Fibroblast of lung (primary cell): ENCODE results near the gene DCUN1D1. TPM values are rescaled to one million over a fixed set of nuclear protein-coding genes. Genes with fewer than 3 reads are reported as not detected.

Experiments used
- DNase-seq, 2 donors: peaks; one replicate each; pipeline versions ENCODE4 v3.0.0 to v3.0.0-alpha.2; 2010; ENCODE audit warnings: low read depth in 2 of 2
- H2AFZ ChIP-seq: 2 replicates; pipeline ENCODE4 v1.5.1; 2012; ENCODE audit warnings: low read length, control low read depth, inconsistent platforms
- H3K27ac ChIP-seq: 2 replicates; pipeline ENCODE4 v1.5.1; 2011; ENCODE audit warnings: low read length, control low read depth; ENCODE audit not compliant: insufficient read depth
- H3K27me3 ChIP-seq: 2 replicates; pipeline ENCODE4 v1.5.1; 2011; ENCODE audit warnings: mild to moderate bottlenecking, low read length; ENCODE audit not compliant: control insufficient read depth, insufficient read depth
- H3K36me3 ChIP-seq: 2 replicates; pipeline ENCODE4 v1.5.1; 2011; ENCODE audit warnings: low read length; ENCODE audit not compliant: control insufficient read depth, insufficient read depth
- H3K4me1 ChIP-seq: 2 replicates; pipeline ENCODE4 v1.5.1; 2011; ENCODE audit warnings: low read length; ENCODE audit not compliant: control insufficient read depth, insufficient read depth; ENCODE audit errors: extremely low read depth
- H3K4me2 ChIP-seq: 2 replicates; pipeline ENCODE4 v1.5.1; 2011; ENCODE audit warnings: low read length, control low read depth; ENCODE audit not compliant: insufficient read depth; ENCODE audit errors: extremely low read depth
- H3K4me3 ChIP-seq, 4 experiments: fragments of 200-600 bp in 1 of 4; sonication (generic) in 1 of 4; replicated peaks in 1 of 4; 2 replicates each; pipeline ENCODE4 v1.5.1; 2011 to 2016; ENCODE audit warnings: low read length in 4 of 4, low read depth in 3 of 4, mild to moderate bottlenecking in 3 of 4, control low read depth in 2 of 4, inconsistent platforms in 1 of 4, mixed read lengths in 1 of 4; ENCODE audit not compliant: insufficient read depth in 1 of 4; ENCODE audit errors: control extremely low read depth in 1 of 4
- H3K79me2 ChIP-seq: 2 replicates; pipeline ENCODE4 v1.5.1; 2012; ENCODE audit warnings: mild to moderate bottlenecking, low read length, inconsistent platforms; ENCODE audit not compliant: control insufficient read depth, insufficient read depth
- H3K9ac ChIP-seq: 2 replicates; pipeline ENCODE4 v1.5.1; 2011; ENCODE audit warnings: mild to moderate bottlenecking, low read length, control low read depth; ENCODE audit not compliant: insufficient read depth
- H3K9me3 ChIP-seq: 2 replicates; pipeline ENCODE4 v1.5.1; 2012; ENCODE audit warnings: low read depth, low read length; ENCODE audit not compliant: control insufficient read depth, insufficient read depth
- H4K20me1 ChIP-seq: 2 replicates; pipeline ENCODE4 v1.5.1; 2011; ENCODE audit warnings: low read length; ENCODE audit not compliant: control insufficient read depth, insufficient read depth; ENCODE audit errors: extremely low read depth
- CTCF ChIP-seq, 2 donors: IDR thresholded peaks in 1 of 2; conservative IDR thresholded peaks in 1 of 2; 1 replicate in 1 of 2; 2 replicates in 1 of 2; pipeline ENCODE4 v1.5.1; 2011 to 2012; ENCODE audit warnings: low read length in 2 of 2, control low read depth in 1 of 2, inconsistent platforms in 1 of 2, low read depth in 1 of 2, mild to moderate bottlenecking in 1 of 2
- EZH2 ChIP-seq: IDR thresholded peaks from 2 replicates; pipeline ENCODE4 v1.5.1; 2012; ENCODE audit warnings: low read length, control low read depth, mild to moderate bottlenecking; ENCODE audit errors: missing control alignments
- polyA plus RNA-seq, 2 donors: library from polyadenylated mRNA; depleted of rRNA in 1 of 2; stranded (reverse) in 1 of 2; unstranded in 1 of 2; fragments of >200 nt; gene quantifications; 2 replicates each; pipeline ENCODE4 v1.2.1, GENCODE V29; 2011 to 2012; ENCODE audit warnings: missing spikeins in 1 of 2
- total RNA-seq: library from RNA; depleted of rRNA; stranded (reverse); fragments of >200 nt; gene quantifications from 2 replicates; pipeline ENCODE4 v1.2.1, GENCODE V29; 2014

The DCUN1D1 gene
- total and polyA plus RNA-seq, 2 donors (not counting 1 experiment from before 2014, with no cell fraction given): 26.6 to 31.0 TPM

- Histone ChIP-seq H3K36me3 (no peaks in the 10 kb centered on the region), H3K9ac (no peak overlapping the region), H4K20me1 (no peaks in the 10 kb centered on the region), H3K4me3 (no peak overlapping the region), H3K4me1 (no peaks in the 10 kb centered on the region), H3K79me2 (no peaks in the 10 kb centered on the region), H3K9me3 (no peaks in the 10 kb centered on the region), H3K27me3 (no peaks in the 10 kb centered on the region), H3K27ac (no peak overlapping the region), H2AFZ (no peak overlapping the region), H3K4me2 (no peak overlapping the region)
- peak in 1 of 2 donors; percentile 27 for DNase-seq
- TF ChIP-seq CTCF (conservative IDR thresholded peaks at IDR 0.05 in 1 of 2, IDR thresholded peaks at IDR 0.05 in 1 of 2; ENCODE audit: low read depth in 1 of 2, low read length in 2 of 2) (no peak), EZH2 (no peak)
Measured at GRCh38 chr3:182889948-182890629, 90.2 kb downstream of the DCUN1D1 start.

Other genes with a start within 250 kb of the DCUN1D1 start
- 75.0 and 77.8 TPM in 2 replicates for gene ATP11B, start 187.0 kb downstream of the DCUN1D1 start, total RNA-seq
- 22.8 and 34.9 TPM in 2 replicates for gene ATP11B, start 187.0 kb downstream of the DCUN1D1 start, polyA plus RNA-seq
- gene MCCC1, start 119.0 kb upstream of the DCUN1D1 start, total RNA-seq: 19.8 and 29.1 TPM in 2 replicates
- gene MCCC1, start 119.0 kb upstream of the DCUN1D1 start, polyA plus RNA-seq: 16.1 and 17.0 TPM in 2 replicates
- 0.17 and 1.3 TPM in 2 replicates for gene LAMP3, start 182.2 kb upstream of the DCUN1D1 start, total RNA-seq
- not detected in 2 replicates for gene LAMP3, start 182.2 kb upstream of the DCUN1D1 start, polyA plus RNA-seq